ENCODE results near the gene MCM5.
"Not testable (repeated sequence)": the region's sequence is repeated elsewhere in the genome, so short reads cannot be mapped to it uniquely, and the experiment has no call there.

The MCM5 gene

GRCh38 chr22:35431483-35432227, 31.7 kb downstream of the MCM5 start:
- H3K4me3 ChIP-seq (ENCODE audit: low read depth, low read length) = no peak overlapping the region
- no peak for TF ChIP-seq CTCF (IDR thresholded peaks at IDR 0.05; ENCODE audit: borderline replicate concordance, insufficient read depth, low read depth, low read length)

- TF ChIP-seq CTCF (IDR thresholded peaks at IDR 0.05; ENCODE audit: borderline replicate concordance, insufficient read depth, low read depth, low read length) = no peak
- no peak overlapping the region for H3K4me3 ChIP-seq (ENCODE audit: low read depth, low read length)
Observed at GRCh38 chr22:35432228-35432905, 32.4 kb downstream of the MCM5 start.

- TF ChIP-seq CTCF (IDR thresholded peaks at IDR 0.05; ENCODE audit: borderline replicate concordance, insufficient read depth, low read depth, low read length) = no peak
- H3K4me3 ChIP-seq (ENCODE audit: low read depth, low read length) = no peak overlapping the region
Observed at GRCh38 chr22:35434061-35434710, 34.2 kb downstream of the MCM5 start.

GRCh38 chr22:35435201-35435740, 35.3 kb downstream of the MCM5 start:
- no peak for TF ChIP-seq CTCF (IDR thresholded peaks at IDR 0.05; ENCODE audit: borderline replicate concordance, insufficient read depth, low read depth, low read length)
- H3K4me3 ChIP-seq (ENCODE audit: low read depth, low read length) = no peak overlapping the region

GRCh38 chr22:35436421-35436820, 36.5 kb downstream of the MCM5 start:
- TF ChIP-seq CTCF (IDR thresholded peaks at IDR 0.05; ENCODE audit: borderline replicate concordance, insufficient read depth, low read depth, low read length) = no peak
- no peak overlapping the region for H3K4me3 ChIP-seq (ENCODE audit: low read depth, low read length)

- no peak for TF ChIP-seq CTCF (IDR thresholded peaks at IDR 0.05; ENCODE audit: borderline replicate concordance, insufficient read depth, low read depth, low read length)
- no peak overlapping the region for H3K4me3 ChIP-seq (ENCODE audit: low read depth, low read length)
Observed at GRCh38 chr22:35437049-35437448, 37.1 kb downstream of the MCM5 start.

- H3K4me3 ChIP-seq (ENCODE audit: low read depth, low read length) = not testable (repeated sequence)
Observed at GRCh38 chr22:35438673-35439364, 38.9 kb downstream of the MCM5 start.

Data from GM12875 (cell line).